ENCODE data around the gene PPEF1. TPM values are rescaled to one million over a fixed set of nuclear protein-coding genes. Genes with fewer than 3 reads are reported as not detected.

PPEF1 gene
- total and polyA plus RNA-seq, 2 of the 13 experiments (the other 11 are each of a cell fraction or from before 2014, with no cell fraction given) = not detected

DNA sequence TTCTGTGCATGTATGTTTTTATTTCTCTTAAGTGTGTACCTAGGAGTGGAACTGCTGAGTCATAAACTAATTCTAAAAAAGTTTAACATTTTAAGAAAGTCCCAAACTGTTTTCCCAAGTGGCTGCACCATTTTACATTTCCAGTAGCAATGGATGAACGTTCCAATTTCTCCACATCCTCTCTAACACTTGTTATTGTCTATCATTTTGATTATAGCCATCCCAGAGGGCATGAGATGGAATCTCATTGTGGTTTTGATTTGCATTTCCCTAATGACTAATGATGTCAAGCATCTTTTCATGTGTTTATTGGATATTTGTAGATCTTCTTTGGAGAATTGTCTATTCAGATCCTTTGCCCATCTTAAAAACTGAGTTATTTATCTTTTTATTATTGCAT, 82.5 kb downstream of the PPEF1 start (continued):
- TF ChIP-seq, protein P1, sequence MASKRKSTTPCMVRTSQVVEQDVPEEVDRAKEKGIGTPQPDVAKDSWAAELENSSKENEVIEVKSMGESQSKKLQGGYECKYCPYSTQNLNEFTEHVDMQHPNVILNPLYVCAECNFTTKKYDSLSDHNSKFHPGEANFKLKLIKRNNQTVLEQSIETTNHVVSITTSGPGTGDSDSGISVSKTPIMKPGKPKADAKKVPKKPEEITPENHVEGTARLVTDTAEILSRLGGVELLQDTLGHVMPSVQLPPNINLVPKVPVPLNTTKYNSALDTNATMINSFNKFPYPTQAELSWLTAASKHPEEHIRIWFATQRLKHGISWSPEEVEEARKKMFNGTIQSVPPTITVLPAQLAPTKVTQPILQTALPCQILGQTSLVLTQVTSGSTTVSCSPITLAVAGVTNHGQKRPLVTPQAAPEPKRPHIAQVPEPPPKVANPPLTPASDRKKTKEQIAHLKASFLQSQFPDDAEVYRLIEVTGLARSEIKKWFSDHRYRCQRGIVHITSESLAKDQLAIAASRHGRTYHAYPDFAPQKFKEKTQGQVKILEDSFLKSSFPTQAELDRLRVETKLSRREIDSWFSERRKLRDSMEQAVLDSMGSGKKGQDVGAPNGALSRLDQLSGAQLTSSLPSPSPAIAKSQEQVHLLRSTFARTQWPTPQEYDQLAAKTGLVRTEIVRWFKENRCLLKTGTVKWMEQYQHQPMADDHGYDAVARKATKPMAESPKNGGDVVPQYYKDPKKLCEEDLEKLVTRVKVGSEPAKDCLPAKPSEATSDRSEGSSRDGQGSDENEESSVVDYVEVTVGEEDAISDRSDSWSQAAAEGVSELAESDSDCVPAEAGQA (IDR thresholded peaks at IDR 0.05; ENCODE audit: low read depth) = no peak
- TF ChIP-seq, protein P1 (CRISPR knock-in tag; IDR thresholded peaks at IDR 0.05; ENCODE audit: borderline replicate concordance) = no peak
- TF ChIP-seq, protein P2, sequence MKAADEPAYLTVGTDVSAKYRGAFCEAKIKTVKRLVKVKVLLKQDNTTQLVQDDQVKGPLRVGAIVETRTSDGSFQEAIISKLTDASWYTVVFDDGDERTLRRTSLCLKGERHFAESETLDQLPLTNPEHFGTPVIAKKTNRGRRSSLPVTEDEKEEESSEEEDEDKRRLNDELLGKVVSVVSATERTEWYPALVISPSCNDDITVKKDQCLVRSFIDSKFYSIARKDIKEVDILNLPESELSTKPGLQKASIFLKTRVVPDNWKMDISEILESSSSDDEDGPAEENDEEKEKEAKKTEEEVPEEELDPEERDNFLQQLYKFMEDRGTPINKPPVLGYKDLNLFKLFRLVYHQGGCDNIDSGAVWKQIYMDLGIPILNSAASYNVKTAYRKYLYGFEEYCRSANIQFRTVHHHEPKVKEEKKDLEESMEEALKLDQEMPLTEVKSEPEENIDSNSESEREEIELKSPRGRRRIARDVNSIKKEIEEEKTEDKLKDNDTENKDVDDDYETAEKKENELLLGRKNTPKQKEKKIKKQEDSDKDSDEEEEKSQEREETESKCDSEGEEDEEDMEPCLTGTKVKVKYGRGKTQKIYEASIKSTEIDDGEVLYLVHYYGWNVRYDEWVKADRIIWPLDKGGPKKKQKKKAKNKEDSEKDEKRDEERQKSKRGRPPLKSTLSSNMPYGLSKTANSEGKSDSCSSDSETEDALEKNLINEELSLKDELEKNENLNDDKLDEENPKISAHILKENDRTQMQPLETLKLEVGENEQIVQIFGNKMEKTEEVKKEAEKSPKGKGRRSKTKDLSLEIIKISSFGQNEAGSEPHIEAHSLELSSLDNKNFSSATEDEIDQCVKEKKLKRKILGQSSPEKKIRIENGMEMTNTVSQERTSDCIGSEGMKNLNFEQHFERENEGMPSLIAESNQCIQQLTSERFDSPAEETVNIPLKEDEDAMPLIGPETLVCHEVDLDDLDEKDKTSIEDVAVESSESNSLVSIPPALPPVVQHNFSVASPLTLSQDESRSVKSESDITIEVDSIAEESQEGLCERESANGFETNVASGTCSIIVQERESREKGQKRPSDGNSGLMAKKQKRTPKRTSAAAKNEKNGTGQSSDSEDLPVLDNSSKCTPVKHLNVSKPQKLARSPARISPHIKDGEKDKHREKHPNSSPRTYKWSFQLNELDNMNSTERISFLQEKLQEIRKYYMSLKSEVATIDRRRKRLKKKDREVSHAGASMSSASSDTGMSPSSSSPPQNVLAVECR (CRISPR knock-in tag; IDR thresholded peaks at IDR 0.05; ENCODE audit: borderline replicate concordance) = no peak
- TF ChIP-seq ZNF232 (CRISPR knock-in tag; IDR thresholded peaks at IDR 0.05; ENCODE audit: borderline replicate concordance) (no peak), POGZ (CRISPR knock-in tag; IDR thresholded peaks at IDR 0.05) (no peak), MEIS1 (CRISPR knock-in tag; IDR thresholded peaks at IDR 0.05; ENCODE audit: borderline replicate concordance) (no peak), ZNF569 (CRISPR knock-in tag; IDR thresholded peaks at IDR 0.05; ENCODE audit: borderline replicate concordance) (no peak)
- TF ChIP-seq, protein P3, sequence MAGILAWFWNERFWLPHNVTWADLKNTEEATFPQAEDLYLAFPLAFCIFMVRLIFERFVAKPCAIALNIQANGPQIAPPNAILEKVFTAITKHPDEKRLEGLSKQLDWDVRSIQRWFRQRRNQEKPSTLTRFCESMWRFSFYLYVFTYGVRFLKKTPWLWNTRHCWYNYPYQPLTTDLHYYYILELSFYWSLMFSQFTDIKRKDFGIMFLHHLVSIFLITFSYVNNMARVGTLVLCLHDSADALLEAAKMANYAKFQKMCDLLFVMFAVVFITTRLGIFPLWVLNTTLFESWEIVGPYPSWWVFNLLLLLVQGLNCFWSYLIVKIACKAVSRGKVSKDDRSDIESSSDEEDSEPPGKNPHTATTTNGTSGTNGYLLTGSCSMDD (CRISPR knock-in tag; IDR thresholded peaks at IDR 0.05) = no peak

All from HepG2 (cell line).